WTC11 (cell line): ENCODE measurements around the gene RGS17. TPM values are rescaled to one million over a fixed set of nuclear protein-coding genes. Genes with fewer than 3 reads are reported as not detected.

ENCODE experiments used
- ATAC-seq: fragments of 200-7000 bp; cut with Tn5 transposase; 2 replicates; pipeline ENCODE4 v1.10.0; 2021; ENCODE audit warnings: mild to moderate bottlenecking, moderate library complexity
- CTCF ChIA-PET: fragments of 300-600 bp; sonication (Branson Sonifier 250); formaldehyde crosslinking; loops from one replicate; lab custom pipeline; 2021; ENCODE audit warnings: antibody characterized with exemption; lab: Charles Lee
- POLR2A ChIA-PET: fragments of 350-600 bp; sonication (Branson Sonifier 250); formaldehyde crosslinking; loops from one replicate; lab custom pipeline; 2021; ENCODE audit warnings: antibody characterized with exemption; lab: Charles Lee
- DNase-seq: peaks from one replicate; pipeline ENCODE4 v3.0.0; 2021; ENCODE audit warnings: low spot score
- H3K27ac Mint-ChIP-seq: 2 replicates; pipeline ENCODE4 v1.8.0; 2021; ENCODE audit warnings: mixed read lengths
- H3K27me3 Mint-ChIP-seq: 2 replicates; pipeline ENCODE4 v1.8.0; 2021; ENCODE audit warnings: low read depth, mild to moderate bottlenecking, moderate library complexity, mixed read lengths
- H3K36me3 Mint-ChIP-seq: 2 replicates; pipeline ENCODE4 v1.8.0; 2021; ENCODE audit warnings: mixed read lengths
- H3K4me1 Mint-ChIP-seq: 2 replicates; pipeline ENCODE4 v1.8.0; 2022; ENCODE audit warnings: mixed read lengths
- H3K4me3 Mint-ChIP-seq: 2 replicates; pipeline ENCODE4 v1.8.0; 2021; ENCODE audit warnings: mild to moderate bottlenecking, moderate library complexity, mixed read lengths
- H3K9me3 Mint-ChIP-seq: 2 replicates; pipeline ENCODE4 v1.8.0; 2021; ENCODE audit warnings: mixed read lengths
- AFF4 ChIP-seq: sonication (generic); formaldehyde crosslinking; IDR thresholded peaks from 2 replicates; pipeline ENCODE4 v1.8.1; 2023; ENCODE audit warnings: mild to moderate bottlenecking, missing genetic modification reagents, borderline replicate concordance
- ATF6 ChIP-seq: sonication (generic); formaldehyde crosslinking; IDR thresholded peaks from 2 replicates; pipeline ENCODE4 v1.8.1; 2023; ENCODE audit warnings: mild to moderate bottlenecking, missing genetic modification reagents
- CBFB ChIP-seq: sonication (generic); formaldehyde crosslinking; IDR thresholded peaks from 2 replicates; pipeline ENCODE4 v1.8.1; 2022; ENCODE audit warnings: mild to moderate bottlenecking, low read depth, missing genetic modification reagents
- CREM ChIP-seq: sonication (generic); formaldehyde crosslinking; IDR thresholded peaks from 2 replicates; pipeline ENCODE4 v1.8.1; 2022; ENCODE audit warnings: mild to moderate bottlenecking, missing genetic modification reagents, moderate library complexity
- ETV6 ChIP-seq: sonication (generic); formaldehyde crosslinking; IDR thresholded peaks from 2 replicates; pipeline ENCODE4 v1.8.1; 2022; ENCODE audit warnings: mild to moderate bottlenecking, missing genetic modification reagents
- FOXK1 ChIP-seq: sonication (generic); formaldehyde crosslinking; IDR thresholded peaks from 2 replicates; pipeline ENCODE4 v1.8.0; 2022; ENCODE audit warnings: mild to moderate bottlenecking, moderate library complexity, missing genetic modification reagents
- FOXP1 ChIP-seq: sonication (generic); formaldehyde crosslinking; IDR thresholded peaks from 2 replicates; pipeline ENCODE4 v1.8.0; 2022; ENCODE audit warnings: missing genetic modification reagents, mild to moderate bottlenecking, moderate library complexity, borderline replicate concordance
- GTF2I ChIP-seq: fragments of 250-450 bp; sonication (Bioruptor Pico); conservative IDR thresholded peaks from 2 replicates; pipeline ENCODE4 v1.4.0; 2021; ENCODE audit warnings: mild to moderate bottlenecking
- IRF1 ChIP-seq: sonication (generic); formaldehyde crosslinking; IDR thresholded peaks from 2 replicates; pipeline ENCODE4 v1.8.0; 2023; ENCODE audit warnings: missing genetic modification reagents
- JAZF1 ChIP-seq: fragments of 250-450 bp; sonication (Bioruptor Pico); IDR thresholded peaks from 2 replicates; pipeline ENCODE4 v1.9.0; 2021; ENCODE audit warnings: moderate library complexity, mild to moderate bottlenecking, inconsistent platforms
- MXD4 ChIP-seq: fragments of 250-450 bp; sonication (Bioruptor Pico); IDR thresholded peaks from 2 replicates; pipeline ENCODE4 v1.8.0; 2021; ENCODE audit warnings: mild to moderate bottlenecking, moderate library complexity, borderline replicate concordance
- NFATC4 ChIP-seq: fragments of 250-450 bp; sonication (Bioruptor Pico); IDR thresholded peaks from 2 replicates; pipeline ENCODE4 v1.9.0; 2021; ENCODE audit warnings: mild to moderate bottlenecking
- NFE2L1 ChIP-seq: sonication (generic); formaldehyde crosslinking; IDR thresholded peaks from 2 replicates; pipeline ENCODE4 v1.8.1; 2023; ENCODE audit warnings: missing genetic modification reagents
- RORB ChIP-seq: fragments of 250-450 bp; sonication (Bioruptor Pico); IDR thresholded peaks from 2 replicates; pipeline ENCODE4 v1.9.0; 2021; ENCODE audit warnings: mild to moderate bottlenecking
- TCF7 ChIP-seq: sonication (generic); formaldehyde crosslinking; IDR thresholded peaks from 2 replicates; pipeline ENCODE4 v1.8.0; 2022; ENCODE audit warnings: mild to moderate bottlenecking, low read depth, missing genetic modification reagents, moderate library complexity
- ZBTB21 ChIP-seq: sonication (generic); formaldehyde crosslinking; IDR thresholded peaks from 2 replicates; pipeline ENCODE4 v1.8.1; 2023; ENCODE audit warnings: mild to moderate bottlenecking, missing genetic modification reagents, borderline replicate concordance
- ZNF423 ChIP-seq: fragments of 250-450 bp; sonication (Bioruptor Pico); IDR thresholded peaks from 2 replicates; pipeline ENCODE4 v2.1.2; 2022; ENCODE audit warnings: mild to moderate bottlenecking, moderate library complexity
- total RNA-seq: library from RNA; stranded (reverse); gene quantifications from 3 replicates; pipeline ENCODE4 v1.2.3, GENCODE V29; 2021
- TF ChIP-seq, protein P1 (sequence below): fragments of 250-450 bp; sonication (Bioruptor Pico); conservative IDR thresholded peaks from 2 replicates; pipeline ENCODE4 v1.9.0; 2021; ENCODE audit warnings: mild to moderate bottlenecking

Gene RGS17
- total RNA-seq, 1 experiment from 2014 or later: 9.3 TPM

DNA sequence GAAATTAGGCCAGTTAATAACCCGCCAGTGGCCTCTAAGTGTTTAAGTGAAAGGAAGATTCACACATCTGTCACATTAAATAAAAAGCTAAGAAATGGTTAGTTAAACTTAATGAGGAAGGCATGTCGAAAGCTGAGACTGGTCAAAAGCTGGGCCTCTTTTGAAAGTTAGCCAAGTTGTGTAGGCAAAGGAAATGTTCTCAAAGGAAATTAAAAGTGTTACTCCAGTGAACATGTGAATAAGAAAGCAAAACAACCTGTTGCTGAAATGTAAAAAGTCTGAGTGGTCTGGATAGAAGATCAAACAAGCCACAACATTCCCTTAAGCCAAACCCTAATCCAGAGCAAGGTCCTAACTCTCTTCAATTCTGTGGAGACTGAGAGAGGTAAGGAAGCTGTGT, 117.6 kb downstream of the RGS17 start:
- Mint-ChIP-seq H3K36me3 (no peaks in the 10 kb centered on the region), H3K9me3 (no peaks in the 10 kb centered on the region), H3K27ac (no peak overlapping the region; the same call in 1 of the 2 replicates), H3K4me1 (no peaks in the 10 kb centered on the region), H3K4me3 (no peak overlapping the region), H3K27me3 (no peaks in the 10 kb centered on the region)
- ChIA-PET POLR2A (no interaction called here), CTCF (no interaction called here)
- no peak for DNase-seq
- no peak for TF ChIP-seq JAZF1
- no peak for TF ChIP-seq FOXK1 (CRISPR knock-in tag)
- no peak for TF ChIP-seq RORB
- no peak for TF ChIP-seq CREM (CRISPR knock-in tag)
- no peak for TF ChIP-seq ZBTB21 (CRISPR knock-in tag)
- no peak for TF ChIP-seq AFF4 (CRISPR knock-in tag)
- TF ChIP-seq NFE2L1 (CRISPR knock-in tag): no peak
- no peak for TF ChIP-seq ZNF423 (CRISPR knock-in tag)
- TF ChIP-seq TCF7: no peak
- TF ChIP-seq MXD4 (CRISPR knock-in tag): no peak
- TF ChIP-seq GTF2I (CRISPR knock-in tag): no peak
- TF ChIP-seq ATF6 (CRISPR knock-in tag): no peak
- no peak for TF ChIP-seq IRF1
- no peak for TF ChIP-seq CBFB (CRISPR knock-in tag)
- TF ChIP-seq, protein P1, sequence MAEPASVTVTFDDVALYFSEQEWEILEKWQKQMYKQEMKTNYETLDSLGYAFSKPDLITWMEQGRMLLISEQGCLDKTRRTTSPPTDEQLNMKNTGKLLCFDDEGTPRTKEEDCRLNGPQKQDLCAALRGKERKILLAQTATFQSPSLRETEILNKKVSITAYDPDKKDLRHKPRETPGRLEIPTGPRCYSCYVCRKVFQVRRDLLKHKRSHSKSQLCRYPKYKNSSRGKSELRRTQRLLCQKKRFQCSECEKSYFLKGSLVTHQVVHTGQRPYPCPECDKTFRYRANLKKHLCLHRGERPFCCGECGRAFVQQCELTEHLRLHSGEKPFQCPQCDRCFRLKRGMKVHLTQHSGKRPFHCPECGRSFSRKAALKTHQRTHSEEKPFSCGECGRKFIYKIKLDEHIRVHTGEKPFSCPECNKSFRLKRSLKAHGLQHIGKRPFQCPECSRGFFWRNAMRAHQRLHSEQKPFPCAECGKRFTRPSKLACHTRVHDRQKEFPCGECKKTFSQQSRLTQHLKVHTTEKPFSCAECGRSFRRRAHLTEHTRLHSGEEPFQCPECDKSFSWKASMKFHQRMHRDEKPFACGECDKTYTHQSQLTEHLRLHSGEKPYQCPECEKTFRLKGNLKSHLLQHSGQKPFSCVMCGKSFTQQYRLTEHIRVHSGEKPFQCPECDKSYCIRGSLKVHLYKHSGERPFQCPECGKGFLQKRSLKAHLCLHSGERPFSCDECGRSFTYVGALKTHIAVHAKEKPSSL (CRISPR knock-in tag): no peak
- ATAC-seq: no peak

GRCh38 chr6:153012856-153013255, 118.2 kb downstream of the RGS17 start:
- no peak overlapping the region for H3K4me3 Mint-ChIP-seq
- H3K4me1 Mint-ChIP-seq: no peaks in the 10 kb centered on the region
- TF ChIP-seq NFATC4 (no peak), FOXP1 (CRISPR knock-in tag) (no peak), ETV6 (CRISPR knock-in tag) (no peak)
- ATAC-seq: no peak
- DNase-seq: no peak
- ChIA-PET POLR2A (no interaction called here), CTCF (no interaction called here)
- H3K36me3 Mint-ChIP-seq: no peaks in the 10 kb centered on the region
- H3K27ac Mint-ChIP-seq: no peak overlapping the region
- no peaks in the 10 kb centered on the region for H3K9me3 Mint-ChIP-seq
- H3K27me3 Mint-ChIP-seq: no peaks in the 10 kb centered on the region
